Gastroesophageal sphincter (tissue), 3 donors: ENCODE measurements around the gene GJA5.

Source experiments
- CTCF ChIP-seq, 4 experiments: fragments of 200-600 bp in 2 of 4; fragments of 450-650 bp in 2 of 4; sonication (generic) in 1 of 4; IDR thresholded peaks; one replicate each; pipeline ENCODE4 v1.5.1; 2017 to 2019; ENCODE audit warnings: antibody characterized with exemption in 4 of 4, mild to moderate bottlenecking in 2 of 4, moderate library complexity in 2 of 4
- POLR2A ChIP-seq, 2 donors: fragments of 450-650 bp; IDR thresholded peaks; one replicate each; pipeline ENCODE4 v1.6.1; 2017; ENCODE audit warnings: antibody characterized with exemption in 2 of 2, mild to moderate bottlenecking in 2 of 2, moderate library complexity in 1 of 2

DNA sequence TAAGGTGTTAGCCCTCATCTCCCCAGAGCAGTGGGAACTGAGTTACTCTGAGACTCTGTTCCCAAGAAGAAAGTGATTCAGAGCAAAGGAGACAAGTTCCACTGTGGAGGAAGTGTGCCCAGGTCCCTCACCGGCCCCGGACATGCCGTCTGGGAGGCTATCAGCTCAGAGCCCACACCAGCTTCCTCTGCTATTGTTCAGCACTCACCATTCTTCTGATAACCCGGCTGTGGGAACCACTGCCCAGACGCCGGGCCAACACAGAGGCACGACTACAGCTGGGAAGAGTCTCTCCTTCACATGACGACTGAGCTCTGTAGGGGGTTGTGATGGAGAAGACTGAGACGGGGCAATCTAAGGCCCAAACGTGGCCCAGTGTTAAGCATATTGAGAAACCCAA is 34.2 kb upstream of the GJA5 start:
- TF ChIP-seq POLR2A (IDR thresholded peaks at IDR 0.05) (no peak), CTCF (IDR thresholded peaks at IDR 0.05) (no peak)
